Endothelial cell of umbilical vein (primary cell): ENCODE measurements around the gene TRMT44. TPM values are rescaled to one million over a fixed set of nuclear protein-coding genes. Genes with fewer than 3 reads are reported as not detected.

Experiments
- BruUV-seq: library from RNA; stranded (reverse); fragments of 400-500 nt; replicated peaks from 2 replicates; lab custom pipeline; 2021; lab: Mats Ljungman, UMichigan
- CTCF ChIA-PET: fragments of 300-600, 350-600 bp; sonication (Branson Sonifier 250); formaldehyde crosslinking; loops from one replicate; lab custom pipeline; 2021; ENCODE audit warnings: antibody characterized with exemption, inconsistent platforms; lab: Charles Lee
- POLR2A ChIA-PET: fragments of 300-600, 350-600 bp; sonication (Branson Sonifier 250); formaldehyde crosslinking; loops from one replicate; lab custom pipeline; 2021; ENCODE audit warnings: antibody characterized with exemption, inconsistent platforms; lab: Charles Lee
- DNase-seq: peaks from one replicate; pipeline ENCODE4 v3.0.0-alpha.2; 2011; ENCODE audit warnings: low read depth, low spot score
- FAIRE-seq: peaks from 2 replicates; lab custom pipeline; 2011; peaks lifted over from hg19 to GRCh38; lab: Jason Lieb, UNC
- H2AFZ ChIP-seq: 2 replicates; pipeline ENCODE4 v1.6.0; 2012; ENCODE audit warnings: low read depth, low read length, control low read depth, inconsistent platforms
- H3K27ac ChIP-seq: 2 replicates; pipeline ENCODE4 v1.5.1; 2011; ENCODE audit warnings: low read depth, mild to moderate bottlenecking, control low read depth, low read length, moderate library complexity; ENCODE audit not compliant: insufficient read depth
- H3K27me3 ChIP-seq, 2 experiments: 2 replicates each; pipeline versions ENCODE4 v1.6.0 to v1.6.1; 2011; ENCODE audit warnings: low read length in 2 of 2, mixed read lengths in 1 of 2; ENCODE audit not compliant: control insufficient read depth in 2 of 2, insufficient read depth in 2 of 2
- H3K36me3 ChIP-seq, 2 experiments: 2 replicates in 1 of 2; 3 replicates in 1 of 2; pipeline ENCODE4 v1.5.1; 2011; ENCODE audit warnings: low read length in 2 of 2, mild to moderate bottlenecking in 1 of 2, moderate library complexity in 1 of 2; ENCODE audit not compliant: control insufficient read depth in 2 of 2, insufficient read depth in 2 of 2; ENCODE audit errors: extremely low read depth in 1 of 2
- H3K4me1 ChIP-seq: 3 replicates; pipeline ENCODE4 v1.5.1; 2011; ENCODE audit warnings: mild to moderate bottlenecking, low read length; ENCODE audit not compliant: control insufficient read depth, insufficient read depth; ENCODE audit errors: extremely low read depth
- H3K4me2 ChIP-seq: 2 replicates; pipeline ENCODE4 v1.6.1; 2011; ENCODE audit warnings: low read length, control low read depth, mixed read lengths; ENCODE audit not compliant: insufficient read depth
- H3K4me3 ChIP-seq, 3 experiments: fragments of 200-600 bp in 1 of 3; sonication (generic), shearing (Covaris generic) in 1 of 3; replicated peaks in 1 of 3; 2 replicates each; pipeline ENCODE4 v1.5.1; 2011 to 2016; ENCODE audit warnings: control low read depth in 3 of 3, low read length in 3 of 3, mild to moderate bottlenecking in 2 of 3, inconsistent platforms in 1 of 3, low read depth in 1 of 3, moderate library complexity in 1 of 3; ENCODE audit not compliant: insufficient read depth in 1 of 3
- H3K79me2 ChIP-seq: 2 replicates; pipeline ENCODE4 v1.6.0; 2012; ENCODE audit warnings: low read length, inconsistent platforms; ENCODE audit not compliant: control insufficient read depth, insufficient read depth
- H3K9ac ChIP-seq: replicated peaks from 2 replicates; pipeline ENCODE3; 2011; ENCODE audit warnings: low read length, control low read depth; ENCODE audit not compliant: insufficient read depth; ENCODE audit errors: extremely low read depth
- H3K9me1 ChIP-seq: replicated peaks from 3 replicates; pipeline ENCODE4 v1.6.0; 2011; ENCODE audit warnings: mild to moderate bottlenecking, low read length; ENCODE audit not compliant: control insufficient read depth, insufficient read depth; ENCODE audit errors: extremely low read depth
- H3K9me3 ChIP-seq: replicated peaks from 2 replicates; pipeline ENCODE4 v1.5.1; 2012; ENCODE audit warnings: low read length, inconsistent platforms; ENCODE audit not compliant: control insufficient read depth, insufficient read depth
- H4K20me1 ChIP-seq: replicated peaks from 2 replicates; pipeline ENCODE3; 2011; ENCODE audit warnings: mild to moderate bottlenecking, low read length; ENCODE audit not compliant: control insufficient read depth, insufficient read depth; ENCODE audit errors: extremely low read depth
- CTCF ChIP-seq, 2 donors: IDR thresholded peaks; 1 replicate in 1 of 2; 2 replicates in 1 of 2; pipeline ENCODE4 v1.5.1; 2011; ENCODE audit warnings: low read length in 2 of 2, mild to moderate bottlenecking in 2 of 2, moderate library complexity in 2 of 2, control low read depth in 1 of 2, inconsistent platforms in 1 of 2, low read depth in 1 of 2; ENCODE audit not compliant: insufficient read depth in 1 of 2; ENCODE audit errors: extremely low read depth in 1 of 2
- EZH2 ChIP-seq: IDR thresholded peaks from 2 replicates; pipeline ENCODE4 v1.6.1; 2012; ENCODE audit warnings: borderline replicate concordance, low read depth, mild to moderate bottlenecking, moderate library complexity, low read length, inconsistent platforms; ENCODE audit not compliant: severe bottlenecking
- FOS ChIP-seq: IDR thresholded peaks from 2 replicates; pipeline ENCODE4 v1.6.1; 2011; ENCODE audit warnings: mild to moderate bottlenecking, low read length, moderate library complexity, borderline replicate concordance; ENCODE audit not compliant: insufficient read depth
- GATA2 ChIP-seq: IDR thresholded peaks from 2 replicates; pipeline ENCODE4 v1.7.0; 2011; ENCODE audit warnings: low read depth, mild to moderate bottlenecking, moderate library complexity, mixed read lengths, low read length; ENCODE audit not compliant: insufficient read length, insufficient read depth
- JUN ChIP-seq: IDR thresholded peaks from 2 replicates; pipeline ENCODE4 v1.6.1; 2011; ENCODE audit warnings: borderline replicate concordance, low read depth; ENCODE audit not compliant: insufficient read length, insufficient read depth
- MAX ChIP-seq: IDR thresholded peaks from 2 replicates; pipeline ENCODE4 v1.6.1; 2011; ENCODE audit not compliant: insufficient read depth, insufficient read length
- MYC ChIP-seq: IDR thresholded peaks from one replicate; pipeline ENCODE4 v1.6.1; 2011; ENCODE audit warnings: mild to moderate bottlenecking, low read depth, low read length
- POLR2A ChIP-seq: IDR thresholded peaks from 2 replicates; pipeline ENCODE4 v1.6.1; 2012; ENCODE audit warnings: low read depth, mild to moderate bottlenecking, control low read depth, low read length
- POLR2AphosphoS5 ChIP-seq: IDR thresholded peaks from 2 replicates; pipeline ENCODE4 v1.6.1; 2012; ENCODE audit warnings: low read depth, mild to moderate bottlenecking, control low read depth, low read length, moderate library complexity; ENCODE audit not compliant: insufficient read depth
- dilution Hi-C: fragments of 300-500 bp; cut with MboI; formaldehyde crosslinking; loops from one replicate; pipeline ENCODE4 v1.15.0; 2019; ENCODE audit warnings: low sequenced_read_pairs; ENCODE audit not compliant: extremely low pct_ligation_motif_present
- intact Hi-C: fragments of 100-400 bp; cut with micrococcal nuclease; formaldehyde crosslinking; loops from one replicate; pipeline ENCODE4 v1.10.0; 2022
- polyA plus RNA-seq, 4 experiments: library from polyadenylated mRNA; depleted of rRNA in 3 of 4; stranded (reverse) in 3 of 4; unstranded in 1 of 4; fragments of >200 nt; gene quantifications; 2 replicates each; pipeline versions ENCODE4 v1.2.1 to v1.2.3, GENCODE V29; 2011 to 2012; ENCODE audit warnings: missing spikeins in 1 of 4
- total RNA-seq: library from RNA; stranded (reverse); gene quantifications from 2 replicates; pipeline ENCODE4 v1.2.3, GENCODE V29; 2021

The TRMT44 gene
- total and polyA plus RNA-seq, 2 donors (not counting 3 experiments of a cell fraction or from before 2014, with no cell fraction given), result 10.4 to 17.3 TPM

- ChIA-PET CTCF (interaction anchor here (1.2 kb wide), 2 partner anchors 130 to 154 kb away, joined by 3 to 4 read pairs; no protein-coding TSS in a partner anchor), POLR2A (no interaction called here)
- H3K9me1 ChIP-seq, result no peaks in the 10 kb centered on the region
- FAIRE-seq, result no peak
- no peaks in the 10 kb centered on the region for H4K20me1 ChIP-seq
- dilution Hi-C loops (no loop called here), intact Hi-C loops (no loop called here)
- DNase-seq, result no peak
- no peak overlapping the region for H3K27ac ChIP-seq
- no peak overlapping the region for H3K9ac ChIP-seq
- no TSS peak for BruUV-seq
- H2AFZ ChIP-seq, result no peak overlapping the region
- peaks cover 25% of the 10 kb centered on the region for H3K4me1 ChIP-seq
- no peaks in the 10 kb centered on the region for H3K27me3 ChIP-seq
- no peak for TF ChIP-seq EZH2
- no peak for TF ChIP-seq POLR2A
- TF ChIP-seq CTCF (IDR thresholded peaks at IDR 0.05; ENCODE audit: extremely low read depth in 1 of 2, insufficient read depth in 1 of 2, low read depth in 1 of 2, low read length in 2 of 2), result no peak
- no peak for TF ChIP-seq GATA2
- TF ChIP-seq MYC, result no peak
- TF ChIP-seq MAX, result no peak
- TF ChIP-seq POLR2AphosphoS5, result no peak
- no peak for TF ChIP-seq FOS
- no peak for TF ChIP-seq JUN
- no peaks in the 10 kb centered on the region for H3K9me3 ChIP-seq
- H3K4me2 ChIP-seq, result no peak overlapping the region
- peaks cover 0 to 7% of the 10 kb centered on the region in 2 experiments for H3K36me3 ChIP-seq
- no peaks in the 10 kb centered on the region for H3K79me2 ChIP-seq
- no peak overlapping the region for H3K4me3 ChIP-seq
Measured at GRCh38 chr4:8396762-8397406, 43.7 kb upstream of the TRMT44 start.
